GM12878 (cell line): ENCODE measurements around the gene ACBD5. TPM values are rescaled to one million over a fixed set of nuclear protein-coding genes. Genes with fewer than 3 reads are reported as not detected.

Experiments
- ATAC-seq: fragments of 200-7000 bp; cut with Tn5 transposase; 3 replicates; pipeline ENCODE4 v1.9.1; 2020; ENCODE audit warnings: mild to moderate bottlenecking, moderate library complexity
- BruUV-seq: library from RNA; stranded (reverse); fragments of 400-500 nt; replicated peaks from 2 replicates; lab custom pipeline; 2021; lab: Mats Ljungman, UMichigan
- CTCF ChIA-PET: fragments of 300-600 bp; sonication (Branson Sonifier 250); formaldehyde crosslinking; extraction: SDS; loops from one replicate; lab custom pipeline; 2021; ENCODE audit warnings: inconsistent platforms; lab: Yijun Ruan, JAX
- POLR2A ChIA-PET: fragments of 350-600 bp; formaldehyde crosslinking; extraction: SDS; loops from one replicate; lab custom pipeline; 2021; ENCODE audit warnings: inconsistent platforms; lab: Charles Lee
- RAD21 ChIA-PET: fragments of 300-600 bp; sonication (Branson Sonifier 250); formaldehyde crosslinking; loops from one replicate; lab custom pipeline; 2023; ENCODE audit warnings: antibody characterized with exemption; ENCODE audit not compliant: unreplicated experiment; lab: Charles Lee
- SMC1A ChIA-PET: fragments of 300-600 bp; sonication (Branson Sonifier 250); formaldehyde crosslinking; loops from one replicate; lab custom pipeline; 2023; ENCODE audit not compliant: unreplicated experiment, uncharacterized antibody; lab: Charles Lee
- DNase-seq: peaks from one replicate; pipeline ENCODE4 v3.0.0-alpha.2; 2011; ENCODE audit warnings: low read depth, low spot score
- FAIRE-seq: peaks from 3 replicates; lab custom pipeline; 2011; peaks lifted over from hg19 to GRCh38; lab: Jason Lieb, UNC
- H2AFZ ChIP-seq: 2 replicates; pipeline ENCODE4 v1.6.0; 2011; ENCODE audit warnings: low read depth, low read length, control low read depth; ENCODE audit not compliant: control insufficient read depth
- H3K27ac ChIP-seq: 2 replicates; pipeline ENCODE4 v1.5.1; 2011; ENCODE audit warnings: control low read depth; ENCODE audit not compliant: control insufficient read depth, insufficient read depth
- H3K27me3 ChIP-seq, 2 experiments: replicated peaks in 1 of 2; 2 replicates each; pipeline versions ENCODE4 v1.6.0 to v1.6.1; 2011; ENCODE audit warnings: low read length in 1 of 2; ENCODE audit not compliant: control insufficient read depth in 2 of 2, insufficient read depth in 2 of 2
- H3K36me3 ChIP-seq, 2 experiments: 2 replicates each; pipeline ENCODE4 v1.5.1; 2011; ENCODE audit warnings: low read length in 1 of 2; ENCODE audit not compliant: control insufficient read depth in 2 of 2, insufficient read depth in 2 of 2
- H3K4me1 ChIP-seq: 2 replicates; pipeline ENCODE4 v1.6.1; 2011; ENCODE audit warnings: mild to moderate bottlenecking, low read length, moderate library complexity, mixed read lengths; ENCODE audit not compliant: control insufficient read depth, insufficient read depth
- H3K4me2 ChIP-seq: 2 replicates; pipeline ENCODE4 v1.6.0; 2011; ENCODE audit warnings: control low read depth; ENCODE audit not compliant: control insufficient read depth, insufficient read depth
- H3K4me3 ChIP-seq: fragments of 200-600 bp; sonication (generic); 2 replicates; pipeline ENCODE4 v1.5.1; 2016
- H3K79me2 ChIP-seq: 2 replicates; pipeline ENCODE4 v1.6.0; 2011; ENCODE audit warnings: low read length; ENCODE audit not compliant: control insufficient read depth, insufficient read depth
- H3K9ac ChIP-seq: 2 replicates; pipeline ENCODE4 v1.8.0; 2011; ENCODE audit warnings: low read length, control low read depth, mixed read lengths; ENCODE audit not compliant: control insufficient read depth, insufficient read depth
- H3K9me3 ChIP-seq: replicated peaks from 3 replicates; pipeline ENCODE4 v1.5.1; 2011; ENCODE audit warnings: mild to moderate bottlenecking, low read length; ENCODE audit not compliant: control insufficient read depth, insufficient read depth
- H4K20me1 ChIP-seq: 2 replicates; pipeline ENCODE4 v1.6.0; 2011; ENCODE audit not compliant: control insufficient read depth, insufficient read depth
- BHLHE40 ChIP-seq, 2 experiments: fragments of 450-650 bp in 1 of 2; IDR thresholded peaks; 2 replicates each; pipeline ENCODE4 v1.6.1; 2011 to 2017; ENCODE audit warnings: low read depth in 2 of 2, borderline replicate concordance in 1 of 2, improper control_type of control experiment in 1 of 2, low read length in 1 of 2, mild to moderate bottlenecking in 1 of 2
- CHD1 ChIP-seq: IDR thresholded peaks from 2 replicates; pipeline ENCODE4 v1.6.1; 2012; ENCODE audit warnings: low read depth, low read length, improper control_type of control experiment
- CHD4 ChIP-seq: fragments of 200-600 bp; sonication (generic); IDR thresholded peaks from 2 replicates; pipeline ENCODE4 v1.6.1; 2016; ENCODE audit warnings: mild to moderate bottlenecking
- ESRRA ChIP-seq: IDR thresholded peaks from 2 replicates; pipeline ENCODE4 v1.6.1; 2012; ENCODE audit warnings: mild to moderate bottlenecking, low read length, improper control_type of control experiment
- HCFC1 ChIP-seq: fragments of 150-350 bp; IDR thresholded peaks from 2 replicates; pipeline ENCODE4 v1.6.1; 2014; ENCODE audit warnings: low read length
- MYC ChIP-seq: IDR thresholded peaks from 2 replicates; pipeline ENCODE4 v1.6.1; 2011; ENCODE audit warnings: mild to moderate bottlenecking, low read length, moderate library complexity, inconsistent platforms; ENCODE audit not compliant: insufficient read depth, insufficient replicate concordance, insufficient read length, severe bottlenecking
- NBN ChIP-seq: fragments of 450-650 bp; IDR thresholded peaks from 2 replicates; pipeline ENCODE4 v1.6.1; 2016
- NFYB ChIP-seq: IDR thresholded peaks from 2 replicates; pipeline ENCODE4 v1.6.1; 2011; ENCODE audit warnings: low read depth, mild to moderate bottlenecking, low read length, improper control_type of control experiment, moderate library complexity; ENCODE audit not compliant: insufficient read depth
- PAX5 ChIP-seq: IDR thresholded peaks from 2 replicates; pipeline ENCODE4 v1.6.1; 2011; ENCODE audit warnings: low read depth, low read length, borderline replicate concordance
- RCOR1 ChIP-seq: conservative IDR thresholded peaks from 2 replicates; pipeline ENCODE4 v1.6.1; 2012; ENCODE audit warnings: low read depth, low read length, improper control_type of control experiment
- RUNX3 ChIP-seq: IDR thresholded peaks from 2 replicates; pipeline ENCODE4 v1.6.1; 2012; ENCODE audit warnings: low read length, inconsistent platforms
- SIX5 ChIP-seq: IDR thresholded peaks from 2 replicates; pipeline ENCODE4 v1.6.1; 2011; ENCODE audit warnings: mild to moderate bottlenecking, low read depth, low read length, moderate library complexity; ENCODE audit not compliant: severe bottlenecking
- SP1 ChIP-seq: IDR thresholded peaks from one replicate; pipeline ENCODE4 v1.6.1; 2011; ENCODE audit warnings: low read depth, low read length
- TCF12 ChIP-seq: IDR thresholded peaks from 2 replicates; pipeline ENCODE4 v1.6.1; 2011; ENCODE audit warnings: low read depth, mild to moderate bottlenecking, low read length
- TCF3 ChIP-seq: IDR thresholded peaks from 2 replicates; pipeline ENCODE4 v1.6.1; 2012; ENCODE audit warnings: low read depth, mild to moderate bottlenecking, low read length, borderline replicate concordance; ENCODE audit not compliant: insufficient read depth
- ZNF622 ChIP-seq: fragments of 450-650 bp; IDR thresholded peaks from 2 replicates; pipeline ENCODE4 v1.6.1; 2017; ENCODE audit warnings: mild to moderate bottlenecking, inconsistent platforms
- WGBS: methylation state at CpG from one replicate; pipeline ENCODE4 v1.1.6; 2016; ENCODE audit warnings: low lambda C conversion rate; ENCODE audit not compliant: insufficient replicate concordance, insufficient coverage; ENCODE audit errors: missing lambda C conversion rate; 5-methylcytosine and 5-hydroxymethylcytosine counted together
- in situ Hi-C: fragments of 300-500 bp; cut with MboI; formaldehyde crosslinking; loops from 9 replicates; pipeline ENCODE4 v1.14.3; 2018; ENCODE audit warnings: mixed read lengths
- intact Hi-C: fragments of 100-400 bp; cut with micrococcal nuclease; formaldehyde crosslinking; loops from one replicate; pipeline ENCODE4 v1.14.2; 2022; ENCODE audit not compliant: unreplicated experiment
- polyA plus RNA-seq, 11 experiments: library from polyadenylated mRNA; depleted of rRNA in 4 of 11; unstranded in 6 of 11; stranded (reverse) in 5 of 11; fragments of >200 nt; fragmentation: Nextera tagmentation in 4 of 11; fragmentation: Illumina TruSeq in 1 of 11; extraction: Ambion mirVana in 4 of 11; extraction: Trizol in 1 of 11; gene quantifications; 1 replicate in 1 of 11; 2 replicates in 10 of 11; pipeline versions ENCODE4 v1.2.1 to v1.2.3, GENCODE V29; 2011 to 2016; ENCODE audit warnings: inconsistent platforms in 2 of 11, missing spikeins in 2 of 11, low read depth in 1 of 11
- total RNA-seq, 4 experiments: library from RNA; depleted of rRNA in 3 of 4; stranded (reverse); fragments of >200 nt in 3 of 4; fragmentation: Illumina TruSeq in 1 of 4; extraction: Trizol in 1 of 4; gene quantifications; 2 replicates each; pipeline versions ENCODE4 v1.2.1 to v1.2.3, GENCODE V29; 2013 to 2021
- TF ChIP-seq, protein P1 (sequence below): fragments of 450-650 bp; formaldehyde crosslinking; IDR thresholded peaks from 2 replicates; pipeline ENCODE4 v1.5.0; 2022; ENCODE audit warnings: mild to moderate bottlenecking, missing genetic modification characterization
- TF ChIP-seq, protein P2 (sequence below): fragments of 450-650 bp; conservative IDR thresholded peaks from 2 replicates; pipeline ENCODE4 v1.6.1; 2017; ENCODE audit warnings: mild to moderate bottlenecking, moderate library complexity
- TF ChIP-seq, protein P3 (sequence below): fragments of 450-650 bp; IDR thresholded peaks from 2 replicates; pipeline ENCODE4 v1.6.1; 2014; ENCODE audit warnings: mild to moderate bottlenecking

Gene ACBD5
- total and polyA plus RNA-seq, 10 of the 15 experiments (the other 5 are each of a cell fraction or from before 2014, with no cell fraction given), result 2.4 to 22.3 (median 12.4) TPM

DNA sequence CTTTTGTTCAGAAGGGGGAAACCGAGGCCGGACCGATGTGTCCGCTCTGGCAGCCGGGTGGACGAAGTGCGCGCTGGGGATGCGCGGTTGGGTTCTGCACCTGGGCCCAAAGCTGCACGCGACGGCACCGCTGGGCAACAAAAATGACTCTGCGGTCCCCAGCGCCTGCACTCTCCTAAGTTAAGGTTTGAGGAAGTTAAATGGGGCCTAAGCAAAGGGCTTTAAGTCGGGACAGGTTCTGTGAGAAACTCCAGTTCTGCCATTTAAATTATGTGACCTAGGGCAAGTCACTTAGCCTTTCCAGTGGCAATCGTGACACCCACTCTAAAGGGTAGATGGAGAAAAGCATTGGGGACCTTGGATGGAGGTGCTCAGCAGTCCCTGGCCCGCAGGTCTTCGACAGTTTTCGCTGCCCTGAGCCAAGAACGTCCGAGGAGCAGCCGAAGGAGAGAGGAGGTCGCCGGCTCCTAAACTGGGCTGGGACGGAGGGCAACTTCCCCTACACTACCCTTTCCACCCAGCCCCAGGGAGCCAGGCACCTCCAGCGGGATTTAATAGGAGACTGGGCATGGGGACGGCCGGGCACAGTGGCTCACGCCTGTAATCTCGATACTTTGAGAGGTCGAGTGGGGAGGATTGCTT lies 534 bp upstream of the ACBD5 start:
- in situ Hi-C loops (loop anchor here (5.0 to 10.0 kb wide), 3 partner anchors 111 to 1294 kb away; partner anchors contain the start of genes RAB18 and WAC), intact Hi-C loops (loop anchor here (2.0 to 5.0 kb wide), 5 partner anchors 106 to 1291 kb away; partner anchors contain the start of genes ABI1, RAB18 and WAC)
- H3K4me3 ChIP-seq, result peak overlapping the region; percentile 93
- ATAC-seq (peak; percentile 25), FAIRE-seq (no peak), DNase-seq (no peak)
- peak overlapping the region; percentile 95 for H3K27ac ChIP-seq
- BruUV-seq, result no TSS peak
- H3K36me3 ChIP-seq, result no peaks in the 10 kb centered on the region
- peaks cover 4% of the 10 kb centered on the region; the same call in 1 of the 2 replicates for H3K4me1 ChIP-seq
- POLR2A ChIA-PET, result interaction anchor here (0.7 kb wide), 1 partner anchor 96 kb away, joined by 5 read pairs; no protein-coding TSS in a partner anchor
- H3K79me2 ChIP-seq, result peaks cover 24% of the 10 kb centered on the region
- peak overlapping the region; percentile 84 for H3K4me2 ChIP-seq
- peak overlapping the region; percentile 87 for H2AFZ ChIP-seq
- 4% methylated on average over 33 of the region's 33 CpGs for WGBS
- no peaks in the 10 kb centered on the region for H3K9me3 ChIP-seq
- H4K20me1 ChIP-seq, result no peaks in the 10 kb centered on the region
- SMC1A ChIA-PET, result no interaction called here
- RAD21 ChIA-PET, result no interaction called here
- H3K9ac ChIP-seq, result peak overlapping the region; percentile 90
- no peaks in the 10 kb centered on the region for H3K27me3 ChIP-seq
- CTCF ChIA-PET, result no interaction called here
- TF ChIP-seq SIX5, result no peak
- TF ChIP-seq MYC, result no peak
- no peak for TF ChIP-seq RCOR1
- no peak for TF ChIP-seq CHD1
- TF ChIP-seq BHLHE40 (IDR thresholded peaks at IDR 0.05; ENCODE audit: borderline replicate concordance in 1 of 2, low read depth in 2 of 2, low read length in 1 of 2), result peak; percentile 33 to 78; a peak in 3 of 4 replicates
- TF ChIP-seq, protein P1, sequence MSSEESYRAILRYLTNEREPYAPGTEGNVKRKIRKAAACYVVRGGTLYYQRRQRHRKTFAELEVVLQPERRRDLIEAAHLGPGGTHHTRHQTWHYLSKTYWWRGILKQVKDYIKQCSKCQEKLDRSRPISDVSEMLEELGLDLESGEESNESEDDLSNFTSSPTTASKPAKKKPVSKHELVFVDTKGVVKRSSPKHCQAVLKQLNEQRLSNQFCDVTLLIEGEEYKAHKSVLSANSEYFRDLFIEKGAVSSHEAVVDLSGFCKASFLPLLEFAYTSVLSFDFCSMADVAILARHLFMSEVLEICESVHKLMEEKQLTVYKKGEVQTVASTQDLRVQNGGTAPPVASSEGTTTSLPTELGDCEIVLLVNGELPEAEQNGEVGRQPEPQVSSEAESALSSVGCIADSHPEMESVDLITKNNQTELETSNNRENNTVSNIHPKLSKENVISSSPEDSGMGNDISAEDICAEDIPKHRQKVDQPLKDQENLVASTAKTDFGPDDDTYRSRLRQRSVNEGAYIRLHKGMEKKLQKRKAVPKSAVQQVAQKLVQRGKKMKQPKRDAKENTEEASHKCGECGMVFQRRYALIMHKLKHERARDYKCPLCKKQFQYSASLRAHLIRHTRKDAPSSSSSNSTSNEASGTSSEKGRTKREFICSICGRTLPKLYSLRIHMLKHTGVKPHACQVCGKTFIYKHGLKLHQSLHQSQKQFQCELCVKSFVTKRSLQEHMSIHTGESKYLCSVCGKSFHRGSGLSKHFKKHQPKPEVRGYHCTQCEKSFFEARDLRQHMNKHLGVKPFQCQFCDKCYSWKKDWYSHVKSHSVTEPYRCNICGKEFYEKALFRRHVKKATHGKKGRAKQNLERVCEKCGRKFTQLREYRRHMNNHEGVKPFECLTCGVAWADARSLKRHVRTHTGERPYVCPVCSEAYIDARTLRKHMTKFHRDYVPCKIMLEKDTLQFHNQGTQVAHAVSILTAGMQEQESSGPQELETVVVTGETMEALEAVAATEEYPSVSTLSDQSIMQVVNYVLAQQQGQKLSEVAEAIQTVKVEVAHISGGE (CRISPR knock-in tag), result no peak
- TF ChIP-seq CHD4, result no peak
- peak; percentile 22; the same call in 1 of the 2 replicates for TF ChIP-seq RUNX3
- TF ChIP-seq TCF3, result peak; percentile 68; the same call in 1 of the 2 replicates
- TF ChIP-seq, protein P2, sequence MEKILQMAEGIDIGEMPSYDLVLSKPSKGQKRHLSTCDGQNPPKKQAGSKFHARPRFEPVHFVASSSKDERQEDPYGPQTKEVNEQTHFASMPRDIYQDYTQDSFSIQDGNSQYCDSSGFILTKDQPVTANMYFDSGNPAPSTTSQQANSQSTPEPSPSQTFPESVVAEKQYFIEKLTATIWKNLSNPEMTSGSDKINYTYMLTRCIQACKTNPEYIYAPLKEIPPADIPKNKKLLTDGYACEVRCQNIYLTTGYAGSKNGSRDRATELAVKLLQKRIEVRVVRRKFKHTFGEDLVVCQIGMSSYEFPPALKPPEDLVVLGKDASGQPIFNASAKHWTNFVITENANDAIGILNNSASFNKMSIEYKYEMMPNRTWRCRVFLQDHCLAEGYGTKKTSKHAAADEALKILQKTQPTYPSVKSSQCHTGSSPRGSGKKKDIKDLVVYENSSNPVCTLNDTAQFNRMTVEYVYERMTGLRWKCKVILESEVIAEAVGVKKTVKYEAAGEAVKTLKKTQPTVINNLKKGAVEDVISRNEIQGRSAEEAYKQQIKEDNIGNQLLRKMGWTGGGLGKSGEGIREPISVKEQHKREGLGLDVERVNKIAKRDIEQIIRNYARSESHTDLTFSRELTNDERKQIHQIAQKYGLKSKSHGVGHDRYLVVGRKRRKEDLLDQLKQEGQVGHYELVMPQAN, result no peak
- no peak for TF ChIP-seq ZNF622
- no peak for TF ChIP-seq NBN
- TF ChIP-seq, protein P3, sequence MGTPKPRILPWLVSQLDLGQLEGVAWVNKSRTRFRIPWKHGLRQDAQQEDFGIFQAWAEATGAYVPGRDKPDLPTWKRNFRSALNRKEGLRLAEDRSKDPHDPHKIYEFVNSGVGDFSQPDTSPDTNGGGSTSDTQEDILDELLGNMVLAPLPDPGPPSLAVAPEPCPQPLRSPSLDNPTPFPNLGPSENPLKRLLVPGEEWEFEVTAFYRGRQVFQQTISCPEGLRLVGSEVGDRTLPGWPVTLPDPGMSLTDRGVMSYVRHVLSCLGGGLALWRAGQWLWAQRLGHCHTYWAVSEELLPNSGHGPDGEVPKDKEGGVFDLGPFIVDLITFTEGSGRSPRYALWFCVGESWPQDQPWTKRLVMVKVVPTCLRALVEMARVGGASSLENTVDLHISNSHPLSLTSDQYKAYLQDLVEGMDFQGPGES, result no peak
- no peak for TF ChIP-seq ESRRA
- no peak for TF ChIP-seq SP1
- TF ChIP-seq NFYB, result no peak
- TF ChIP-seq PAX5, result no peak
- 0 out of 2 replicates have a peak, but pooled peaks have one; percentile 15 for TF ChIP-seq TCF12
- TF ChIP-seq HCFC1, result no peak
